OCI-M2 (cell line): ENCODE data around the gene ADAM33.

Experiments
- DNase-seq: peaks from one replicate; lab custom pipeline; 2025; ENCODE audit not compliant: unreplicated experiment; lab: John Stamatoyannopoulos, UW

The ADAM33 gene

DNA sequence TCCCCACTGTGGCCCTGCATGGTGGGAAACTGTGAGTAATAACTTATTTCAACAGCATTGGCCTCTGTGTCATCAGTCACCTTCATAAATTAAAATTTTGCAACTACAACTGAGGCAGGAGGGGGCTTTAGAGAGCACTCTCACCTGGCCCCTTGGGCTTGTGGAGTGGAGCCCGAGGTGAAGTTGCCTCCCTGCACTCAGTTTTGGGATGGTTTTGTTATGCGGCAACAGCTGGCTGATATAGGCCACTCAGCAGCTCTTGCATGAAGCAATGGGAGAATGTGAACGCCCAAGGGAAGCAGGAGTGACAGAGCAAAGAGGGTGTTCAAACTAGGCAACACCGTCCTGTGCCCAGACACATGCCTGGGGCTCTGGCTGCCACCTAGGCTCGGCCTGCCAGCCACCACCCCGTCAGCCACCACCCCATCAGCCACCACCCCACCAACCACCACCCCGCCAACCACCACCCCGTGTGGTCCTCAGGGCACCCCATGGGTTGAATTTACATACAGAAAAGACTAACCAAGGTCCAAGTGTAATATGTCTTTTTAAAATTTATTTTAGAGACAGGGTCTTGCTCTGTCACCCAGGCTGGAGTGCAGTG lies 14.3 kb downstream of the ADAM33 start:
- DNase-seq, result no peak

DNA sequence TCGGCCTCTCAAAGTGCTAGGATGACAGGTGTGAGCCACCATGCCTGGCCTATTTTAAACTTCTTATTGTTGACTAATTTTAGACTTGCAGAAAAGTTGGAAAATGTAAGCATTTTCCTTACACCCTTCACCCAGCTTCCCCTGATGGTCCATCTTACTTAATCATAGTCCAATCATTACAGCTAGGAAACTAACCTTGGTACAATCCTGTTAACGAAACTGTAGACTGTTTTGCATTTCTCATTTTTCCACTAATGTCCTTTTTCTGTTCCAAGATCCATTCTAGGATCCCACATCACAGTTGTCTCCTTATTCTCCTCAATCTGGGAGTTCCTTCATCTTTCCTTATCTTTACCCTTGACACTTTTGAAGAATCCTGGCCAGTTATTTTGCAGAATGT lies 18.0 kb downstream of the ADAM33 start:
- DNase-seq, result no peak

DNA sequence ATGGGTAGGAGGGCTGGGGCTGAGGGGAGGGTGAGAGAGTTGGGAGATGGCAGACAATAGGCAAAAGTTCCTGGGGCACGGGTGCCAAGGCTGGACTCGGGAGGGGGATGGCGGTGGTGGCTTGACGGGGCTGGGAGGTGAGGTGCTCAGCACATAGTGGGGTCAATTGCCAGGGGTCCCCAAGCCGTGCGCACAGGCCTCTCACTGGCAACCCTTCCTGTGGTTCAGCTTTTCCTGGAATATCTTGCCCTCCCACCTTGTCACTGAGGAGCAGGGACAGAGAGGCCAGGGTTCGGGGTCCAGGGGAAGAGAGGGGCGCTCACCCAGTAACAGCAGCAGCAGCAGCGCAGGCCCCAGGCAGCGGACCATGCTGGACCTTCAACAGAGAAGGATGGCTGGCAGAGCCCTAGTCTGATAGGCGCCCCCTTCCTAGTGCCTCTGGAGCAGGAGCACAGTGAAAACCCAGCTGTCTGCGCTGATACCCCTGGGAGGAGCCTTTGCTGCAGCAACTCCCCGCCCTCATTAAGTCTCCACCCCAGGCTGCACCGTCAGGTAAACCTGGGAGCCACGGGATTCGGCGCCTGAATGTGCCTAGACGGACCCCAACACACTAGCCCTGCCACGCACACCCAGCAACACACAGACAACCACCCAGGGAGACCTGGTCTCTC lies 18.6 kb downstream of the ADAM33 start, which contains the start of gene GFRA4:
Gene GFRA4 (minus strand): TSS at position 369 of the 671 bp plus-strand sequence. CDS start 0 bp downstream, at position 369.
- no peak for DNase-seq

DNA sequence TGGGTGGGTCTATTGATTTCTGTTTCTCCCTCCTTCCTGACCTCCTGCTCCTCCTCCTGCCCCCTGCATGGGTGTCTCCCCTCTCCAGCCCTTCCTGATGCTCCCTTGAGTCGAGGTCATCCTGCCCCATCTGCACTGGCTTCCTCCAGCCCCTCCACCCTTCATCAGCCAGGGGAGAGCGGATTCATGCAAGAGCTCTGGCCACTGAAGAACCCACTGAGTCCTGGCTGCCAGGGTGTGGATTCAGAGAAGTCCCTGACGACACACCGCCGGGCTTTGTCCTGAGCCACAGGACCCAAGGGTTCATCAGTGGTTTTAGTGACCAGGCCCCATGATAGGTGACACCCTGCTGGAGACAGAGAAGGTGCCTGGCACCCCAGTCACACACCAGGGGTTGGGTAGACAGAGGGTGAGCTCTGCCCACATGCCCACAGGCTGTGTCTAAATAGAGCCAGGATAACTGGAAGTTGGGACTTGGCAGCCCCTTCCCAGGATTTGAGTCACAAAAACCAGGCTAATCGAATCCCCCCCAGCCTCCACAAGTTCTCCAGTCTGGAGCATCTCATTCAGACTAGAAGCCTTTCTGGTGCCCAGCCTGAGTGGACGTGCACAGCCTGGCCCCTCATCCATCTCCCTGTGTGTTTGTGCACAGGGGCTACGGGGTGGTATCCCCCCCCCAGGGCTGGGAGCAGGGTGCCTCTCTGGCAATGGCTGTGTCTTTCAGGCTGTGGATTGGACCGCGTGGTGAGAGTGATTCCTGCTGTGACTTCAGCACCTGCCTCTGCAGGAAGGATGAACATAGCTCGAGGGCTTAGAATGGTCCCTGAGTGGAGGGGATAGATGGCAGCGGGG lies 19.8 kb downstream of the ADAM33 start:
- DNase-seq, result no peak

DNA sequence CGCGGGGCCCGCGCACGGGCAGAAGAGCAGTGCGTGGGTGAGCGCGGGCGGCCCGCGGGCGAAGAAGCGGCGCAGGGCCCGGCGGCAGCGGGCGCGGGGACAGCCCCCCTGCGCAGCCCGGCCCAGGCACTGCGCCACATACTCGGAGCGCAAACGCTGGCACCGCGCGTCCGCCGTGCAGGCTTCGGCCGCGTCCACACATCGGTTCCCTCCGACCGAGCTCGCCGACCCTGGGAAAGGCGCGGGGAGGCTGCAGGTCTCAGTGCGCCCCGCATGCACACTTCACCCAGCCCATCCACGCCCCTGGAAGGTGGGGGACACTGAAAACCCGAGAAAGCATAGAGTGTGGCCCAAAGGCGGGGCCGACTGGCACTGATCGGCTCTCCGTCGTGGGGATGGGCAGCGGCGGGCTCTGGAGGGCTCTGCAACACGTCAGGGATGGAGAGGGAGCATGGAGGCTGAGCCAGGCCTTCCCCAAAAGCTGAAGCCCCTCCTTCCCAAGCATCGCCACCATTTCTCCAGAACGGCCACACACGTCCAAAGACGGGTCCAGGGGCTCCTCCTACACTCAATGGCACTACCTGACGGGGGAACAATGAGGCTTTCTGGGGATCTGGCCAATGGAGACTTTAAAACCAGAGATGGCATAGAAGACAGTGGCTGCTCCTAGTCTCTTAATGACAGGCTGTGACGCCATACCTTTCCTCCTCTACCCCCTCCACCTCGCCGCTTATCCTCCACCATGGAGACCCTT lies 20.6 kb downstream of the ADAM33 start:
- no peak for DNase-seq

DNA sequence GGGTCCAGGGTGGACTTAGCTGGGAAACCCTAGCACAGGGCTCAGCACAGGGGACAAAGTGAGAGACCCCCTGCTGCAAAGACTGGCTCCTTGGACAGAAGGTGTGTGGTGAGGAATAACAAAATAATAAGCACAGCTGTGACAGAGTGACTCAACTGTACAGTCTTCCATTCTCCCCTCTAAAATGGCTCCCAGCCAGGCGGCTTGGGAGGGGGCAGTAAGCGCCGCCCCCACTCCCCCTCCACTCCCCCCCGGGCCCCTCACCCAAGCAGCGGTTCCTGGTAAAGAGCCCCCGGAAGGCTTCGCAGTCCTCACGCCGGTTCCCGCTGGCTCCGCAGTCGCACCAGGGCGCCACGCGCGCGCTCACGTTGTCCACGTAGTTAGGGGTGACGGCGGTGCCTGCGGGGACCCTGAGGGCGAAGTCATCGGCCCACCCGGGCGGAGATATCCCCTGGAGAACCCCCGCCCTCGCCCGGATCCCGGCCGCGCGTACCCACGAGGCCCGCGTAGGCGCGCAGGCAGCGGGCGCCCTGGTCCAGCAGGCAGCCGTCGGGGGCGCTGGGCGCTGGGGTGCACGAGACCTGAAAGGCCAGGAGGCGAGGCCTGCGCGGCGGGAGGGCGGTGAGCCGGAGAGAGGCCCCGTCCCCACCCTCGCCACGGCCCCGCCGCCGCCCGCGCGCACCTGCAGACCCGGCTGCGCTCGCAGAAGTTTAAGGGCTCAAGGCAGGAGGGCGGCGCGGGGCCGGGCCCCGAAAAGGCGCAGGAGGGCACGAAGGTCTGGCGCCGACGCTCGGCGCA lies 21.3 kb downstream of the ADAM33 start:
- no peak for DNase-seq

DNA sequence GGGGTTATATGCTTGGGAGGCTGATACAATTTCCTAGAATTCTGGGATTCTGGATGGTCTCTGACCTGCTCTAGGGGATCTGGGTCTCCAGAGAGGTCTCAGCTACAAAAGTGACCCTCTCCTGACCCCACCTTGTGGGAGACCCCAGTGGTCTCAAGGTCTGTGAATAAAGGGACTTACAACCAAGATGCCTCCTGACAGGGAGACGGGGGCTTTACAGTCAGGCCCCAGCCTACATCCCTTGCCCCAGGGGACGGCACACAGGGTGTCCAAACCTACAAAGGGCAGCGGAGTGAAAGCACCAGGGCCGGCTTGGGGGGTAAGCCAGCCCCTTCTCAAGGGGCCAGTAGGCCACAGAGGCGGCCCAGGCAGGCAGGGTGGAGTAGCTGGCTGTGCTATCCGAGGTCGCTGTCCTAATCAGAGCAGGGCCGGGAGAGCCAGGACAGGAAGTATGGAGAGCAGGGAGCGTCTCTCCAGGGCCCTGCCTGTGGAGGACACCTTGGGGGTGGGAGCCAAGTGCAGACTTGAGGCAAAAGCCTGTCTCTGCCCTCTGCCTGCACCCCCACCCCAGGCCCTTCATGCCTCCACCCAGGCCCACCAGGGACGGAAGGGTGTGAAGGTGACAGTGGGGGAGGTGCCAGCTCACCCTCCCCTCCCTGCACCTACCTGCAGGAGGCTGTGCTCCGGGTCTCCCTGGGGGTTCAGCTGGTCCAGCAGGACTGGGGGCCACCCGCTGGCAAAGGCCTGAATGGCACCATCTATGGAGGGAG lies 22.1 kb downstream of the ADAM33 start:
- DNase-seq, result no peak

DNA sequence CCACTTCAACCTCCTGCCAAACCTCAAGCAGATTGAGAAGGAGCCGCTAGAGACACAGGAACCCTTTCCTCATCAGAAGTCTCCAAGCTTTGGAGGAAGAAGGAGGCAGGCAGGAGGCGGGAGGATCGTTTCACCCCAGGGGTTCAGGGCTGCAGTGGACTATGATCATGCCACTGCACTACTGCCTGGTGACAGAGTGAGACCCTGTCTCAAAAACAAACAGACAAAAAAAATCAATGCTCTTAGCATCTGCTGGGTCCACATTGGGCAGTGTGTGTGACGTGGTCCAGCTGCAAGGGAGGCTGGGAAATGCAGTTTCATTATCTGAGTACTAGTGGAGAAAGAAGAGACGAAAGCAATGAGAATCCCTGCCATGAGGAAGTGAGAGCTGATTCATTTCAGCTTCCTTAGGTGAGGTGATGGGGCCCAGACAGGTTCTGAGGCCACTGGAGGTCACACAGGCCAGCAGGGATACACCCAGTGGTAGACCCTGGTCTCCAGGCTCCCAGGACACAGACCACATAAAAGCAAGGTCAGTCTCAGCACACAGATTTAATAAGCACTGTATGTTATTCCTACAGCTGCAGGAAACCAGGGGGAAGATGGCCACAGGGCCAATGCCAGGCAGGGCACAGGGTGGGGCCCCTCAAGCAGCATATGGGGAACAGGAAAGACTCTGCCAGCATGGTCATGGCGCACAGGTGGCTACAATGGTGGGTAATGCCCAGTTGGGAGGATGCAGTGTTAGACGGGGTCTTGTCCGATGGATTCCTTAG lies 22.9 kb downstream of the ADAM33 start:
- DNase-seq, result no peak

DNA sequence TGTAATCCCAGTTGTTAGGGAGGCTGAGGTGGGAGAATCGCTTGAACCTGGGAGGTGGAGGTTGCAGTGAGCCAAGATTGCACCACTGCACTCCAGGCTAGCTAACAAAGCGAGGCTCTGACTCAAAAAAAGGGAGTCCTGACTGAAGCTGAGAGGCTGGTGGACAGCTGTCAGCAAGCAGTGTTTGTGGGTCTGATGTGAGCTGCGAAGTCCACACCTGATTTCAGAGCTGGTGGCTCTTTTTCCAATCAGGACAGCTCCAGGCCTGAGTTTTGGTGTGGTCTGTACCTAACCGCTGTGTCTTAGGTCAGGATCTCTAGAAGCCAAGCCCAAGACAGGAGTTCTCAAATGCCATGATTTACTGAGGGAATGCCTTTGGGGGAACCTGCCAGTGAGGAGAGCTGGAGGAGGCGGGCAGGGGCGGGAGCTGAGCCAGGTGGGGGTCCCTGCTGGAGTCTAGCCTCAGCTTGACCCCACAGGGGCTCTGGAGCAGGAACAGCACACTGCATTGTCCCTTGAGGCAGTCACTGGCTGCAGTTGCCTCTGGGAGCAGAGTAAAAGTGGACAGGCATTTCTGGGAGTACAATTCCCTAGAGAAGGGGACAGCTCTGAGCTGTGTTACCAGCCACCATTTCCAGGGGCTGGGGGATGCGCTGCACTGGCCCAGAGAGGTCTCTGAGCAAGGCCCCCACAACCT lies 23.6 kb downstream of the ADAM33 start:
- DNase-seq, result no peak

DNA sequence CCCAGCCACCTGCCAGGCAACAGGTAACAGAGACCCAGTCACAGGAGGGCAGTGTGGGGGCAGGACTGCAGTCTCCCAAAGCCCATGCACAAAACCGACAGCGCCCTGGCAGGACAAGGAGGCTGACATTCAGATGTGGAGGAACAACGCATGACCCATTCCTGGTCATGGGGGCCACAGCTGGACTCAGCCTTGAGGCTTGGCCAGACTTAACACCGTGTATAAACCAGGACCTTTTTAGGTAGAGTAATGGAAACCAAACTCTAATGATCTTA lies 26.7 kb downstream of the ADAM33 start:
- DNase-seq, result no peak

DNA sequence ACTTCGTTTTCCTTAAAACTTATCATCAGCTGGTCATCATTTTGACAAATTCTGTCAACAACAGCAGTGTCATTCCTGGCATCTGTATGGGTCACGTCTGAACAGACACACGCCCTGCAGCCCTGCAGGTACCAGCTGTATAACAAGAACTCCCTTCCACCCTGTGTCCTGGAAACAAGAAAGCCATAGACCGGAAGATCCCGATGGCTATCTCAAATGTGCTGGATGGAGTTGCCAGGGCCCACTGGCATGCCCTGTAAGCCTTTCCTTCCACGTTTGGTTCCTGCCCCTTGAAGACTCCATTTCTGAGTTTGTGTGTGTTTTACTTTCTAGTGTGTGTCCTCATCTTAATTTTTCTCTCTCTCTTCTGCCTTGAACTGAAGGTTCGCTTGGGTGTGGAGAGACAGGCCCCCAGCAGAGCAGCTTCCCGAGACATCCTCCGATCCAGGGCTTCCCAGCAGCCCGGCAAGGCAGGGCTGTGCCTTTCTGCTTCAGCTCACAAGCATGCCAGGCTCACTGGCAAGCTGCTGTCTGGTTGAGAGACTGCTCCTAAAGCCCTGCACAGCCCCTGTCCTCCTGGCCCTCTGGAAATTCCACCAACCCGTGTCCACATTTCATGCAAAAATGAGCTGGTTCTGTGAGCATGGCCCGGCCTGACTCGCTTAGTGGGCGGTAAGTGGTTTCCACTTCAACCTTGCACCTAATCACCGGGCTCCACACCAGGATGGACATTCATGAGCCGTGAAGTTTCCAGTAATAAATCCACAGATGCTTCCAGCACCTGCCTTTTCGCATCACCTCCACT lies 27.3 kb downstream of the ADAM33 start:
- DNase-seq, result no peak

DNA sequence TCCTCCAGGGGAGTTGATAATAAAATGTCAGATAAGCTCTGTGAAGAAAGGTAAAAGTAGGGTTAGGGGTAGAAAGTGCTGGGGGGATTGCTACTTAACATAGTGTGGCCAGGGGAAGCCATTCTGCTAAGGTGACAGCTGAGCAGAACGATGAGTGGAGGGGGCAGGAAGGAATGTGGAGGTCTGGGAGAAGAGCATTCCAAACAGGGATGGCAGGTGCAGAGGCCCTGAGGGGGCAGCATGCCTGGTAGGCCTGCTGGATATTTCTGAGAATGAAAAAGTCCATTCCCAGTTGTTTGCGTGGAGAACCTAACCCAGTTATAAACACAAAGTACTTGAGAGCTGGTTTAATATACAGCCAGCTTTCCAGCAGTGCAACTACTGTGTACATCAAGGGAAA lies 27.9 kb downstream of the ADAM33 start:
- DNase-seq, result no peak

DNA sequence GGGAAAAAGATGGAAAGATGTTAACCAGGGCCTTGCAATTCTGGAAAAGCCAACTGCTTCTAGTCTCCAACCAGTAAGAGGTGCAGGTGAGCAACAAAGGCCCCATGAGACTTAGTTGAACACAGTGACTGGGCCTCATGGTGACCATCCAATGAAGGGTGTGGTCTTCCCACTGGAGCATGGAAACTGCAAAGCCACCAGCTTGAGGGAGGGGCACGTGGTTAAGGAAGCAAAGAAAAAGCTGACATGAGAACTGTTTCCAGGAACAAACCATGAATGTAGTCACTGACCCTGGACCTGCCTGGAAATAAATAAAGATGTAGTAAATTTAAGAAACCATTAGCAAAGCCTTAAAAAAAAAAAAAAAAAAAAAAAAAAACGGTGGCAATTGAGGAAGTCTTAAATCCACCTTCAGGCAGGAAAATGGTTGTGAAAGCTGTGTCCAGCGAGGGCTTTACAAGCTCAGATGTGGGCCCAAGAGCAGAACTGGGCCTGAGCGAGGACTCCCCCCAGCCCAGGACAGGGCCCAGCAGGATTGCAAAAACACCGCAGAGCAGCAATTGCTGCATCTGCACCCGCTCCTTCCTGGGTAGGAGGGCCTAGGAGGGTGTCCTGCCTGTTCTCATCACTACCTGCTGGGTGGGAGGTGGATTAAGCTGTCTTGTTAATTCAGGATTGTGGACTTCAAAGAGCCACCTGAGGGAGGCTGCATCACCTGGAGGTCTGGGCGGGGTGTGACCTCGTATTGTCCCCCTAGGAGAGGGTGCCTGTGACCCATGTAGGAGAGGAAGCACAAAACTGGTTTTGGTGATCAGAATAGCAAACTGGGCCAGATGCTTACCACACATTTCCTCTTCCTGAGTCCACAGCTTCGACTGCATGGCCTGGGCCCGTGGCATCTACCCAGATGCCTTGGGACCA lies 28.9 kb downstream of the ADAM33 start:
- DNase-seq, result no peak

DNA sequence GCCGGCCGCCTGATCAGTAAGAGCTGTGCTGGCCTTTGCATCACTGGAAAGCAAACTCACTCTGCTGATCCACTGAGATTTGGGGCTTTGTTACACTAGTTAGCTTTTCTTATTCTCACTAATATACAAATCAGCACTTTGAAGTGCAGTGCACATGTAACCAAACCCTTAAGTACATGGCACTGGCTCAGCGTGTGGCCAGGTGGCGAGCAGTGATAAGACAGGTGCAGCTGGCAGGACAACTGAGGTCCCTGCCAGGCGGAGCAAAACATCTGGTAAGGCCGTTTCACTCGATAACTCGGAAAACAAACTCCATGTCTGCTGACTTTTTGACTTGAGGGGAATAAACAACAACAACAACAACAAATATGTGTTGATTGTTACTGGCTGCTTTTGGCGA lies 29.6 kb downstream of the ADAM33 start:
- DNase-seq, result no peak

DNA sequence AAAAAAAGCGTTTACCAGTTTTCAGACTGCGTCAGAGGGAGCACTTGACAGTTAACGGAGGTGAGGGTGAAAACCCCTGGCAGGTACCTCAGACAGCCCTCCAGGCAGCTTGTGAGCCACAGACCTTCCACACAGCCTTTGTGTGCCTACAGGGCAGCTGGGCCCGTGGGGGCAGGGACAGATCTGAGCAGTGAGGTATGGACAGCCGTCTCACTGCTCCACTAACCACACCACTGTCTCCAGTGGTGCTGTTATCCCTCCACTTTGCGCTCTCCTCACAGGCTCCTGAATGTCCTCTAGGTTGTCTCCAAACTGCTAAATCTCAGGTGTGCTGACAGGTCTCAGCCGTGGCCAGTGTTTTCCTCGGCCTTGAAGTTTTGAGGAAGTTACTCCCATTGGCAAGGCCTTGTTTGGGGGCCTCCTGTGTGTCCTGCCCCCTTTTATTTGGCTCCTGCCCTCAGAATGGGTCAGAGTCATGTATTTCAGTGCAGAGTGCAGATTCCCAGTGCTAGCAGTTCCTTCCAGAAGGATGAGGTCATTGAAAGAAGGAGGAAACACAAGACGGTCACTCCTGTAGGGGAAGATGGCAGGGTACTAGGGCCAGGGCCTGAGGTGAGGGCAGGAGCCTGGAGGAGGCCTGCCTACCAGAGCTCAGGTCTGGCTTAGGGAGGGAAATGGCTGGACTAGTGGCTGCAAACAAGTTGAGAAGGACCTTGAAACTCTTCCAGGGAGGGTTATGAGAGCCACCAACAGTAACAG lies 30.4 kb downstream of the ADAM33 start:
- DNase-seq, result no peak

DNA sequence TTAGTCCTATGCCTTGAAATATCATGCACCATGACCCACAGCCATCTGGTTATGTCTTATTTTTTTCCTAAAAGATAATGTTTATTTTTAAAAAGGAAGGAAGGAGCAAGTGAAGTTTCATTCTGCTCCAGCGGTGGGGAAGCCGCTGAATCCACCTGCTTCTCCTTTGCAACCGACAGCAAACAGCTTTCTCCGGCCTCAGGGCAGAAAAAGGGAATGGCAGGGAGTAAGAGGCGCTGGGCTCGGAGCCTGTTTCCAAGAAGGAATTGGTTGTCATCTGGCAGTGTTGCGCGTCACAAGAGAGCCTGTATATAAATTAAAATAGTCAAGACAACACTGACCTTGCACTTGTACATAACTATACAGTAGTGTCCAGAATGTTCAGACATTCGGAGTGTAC lies 32.9 kb downstream of the ADAM33 start:
- DNase-seq, result no peak
